ENCODE results near the gene PAK2. TPM values are rescaled to one million over a fixed set of nuclear protein-coding genes. Genes with fewer than 3 reads are reported as not detected.

PAK2 gene
- total and polyA plus RNA-seq, 9 of the 15 experiments (the other 6 are each of a cell fraction or from before 2014, with no cell fraction given), result 13.2 to 72.4 (median 35.7) TPM

DNA sequence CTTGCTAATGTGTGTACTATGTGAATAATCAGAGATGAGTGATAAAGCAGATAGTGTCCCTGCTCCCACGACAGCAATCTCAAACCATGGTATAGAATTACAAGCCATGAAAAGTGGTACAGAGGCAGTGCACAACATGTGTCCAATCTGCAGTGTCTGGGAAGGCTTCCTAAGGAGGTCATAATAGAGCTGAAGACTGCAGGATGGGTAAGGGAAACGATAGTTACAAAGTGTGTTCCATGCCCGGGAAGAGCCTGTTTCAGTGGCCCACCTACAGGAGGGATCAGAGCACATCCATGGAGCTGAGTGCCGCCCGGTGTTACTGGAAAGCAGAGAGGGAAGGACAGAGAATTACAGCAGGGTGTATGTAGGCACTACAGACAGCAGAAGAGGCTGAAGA, 48.9 kb downstream of the PAK2 start:
- ChIA-PET POLR2A (no interaction called here), CTCF (ENCODE audit: low intra/inter-chr PET ratio) (no interaction called here)
- no peaks in the 10 kb centered on the region for H3K27me3 ChIP-seq (ENCODE audit: control insufficient read depth in 2 of 2, insufficient read depth in 2 of 2, low read length in 2 of 2)
- in situ Hi-C loops (cut with MboI) (no loop called here), intact Hi-C loops (cut with micrococcal nuclease) (no loop called here)
- peaks cover 50% of the 10 kb centered on the region for H3K79me2 ChIP-seq (ENCODE audit: control insufficient read depth, insufficient read depth, low read length)
- peaks cover 3% of the 10 kb centered on the region; the same call in 1 of the 2 replicates for H3K9me3 ChIP-seq (replicated peaks; ENCODE audit: control insufficient read depth, insufficient read depth, low read depth, low read length)
- WGBS (ENCODE audit: insufficient coverage, low coverage, missing lambda C conversion rate), result 76% methylated on average over 5 of the region's 5 CpGs
- H4K20me1 ChIP-seq (replicated peaks; ENCODE audit: control insufficient read depth, insufficient read depth, low read length), result no peaks in the 10 kb centered on the region
- peaks cover 64% of the 10 kb centered on the region for H3K36me3 ChIP-seq (ENCODE audit: control insufficient read depth, insufficient read depth, low read length)
- H3K4me3 ChIP-seq, result no peak overlapping the region
- no peak for TF ChIP-seq ETS2 (tag; IDR thresholded peaks at IDR 0.05; ENCODE audit: borderline replicate concordance, poor library complexity, severe bottlenecking)
- no peak for TF ChIP-seq CHD1 (IDR thresholded peaks at IDR 0.05; ENCODE audit: low read length)
- no peak for TF ChIP-seq ZNF586 (CRISPR knock-in tag; conservative IDR thresholded peaks at IDR 0.05)
- TF ChIP-seq EGR1 (conservative IDR thresholded peaks at IDR 0.05), result no peak
- no peak for TF ChIP-seq TEAD2 (tag; IDR thresholded peaks at IDR 0.05)
- TF ChIP-seq, protein P1, sequence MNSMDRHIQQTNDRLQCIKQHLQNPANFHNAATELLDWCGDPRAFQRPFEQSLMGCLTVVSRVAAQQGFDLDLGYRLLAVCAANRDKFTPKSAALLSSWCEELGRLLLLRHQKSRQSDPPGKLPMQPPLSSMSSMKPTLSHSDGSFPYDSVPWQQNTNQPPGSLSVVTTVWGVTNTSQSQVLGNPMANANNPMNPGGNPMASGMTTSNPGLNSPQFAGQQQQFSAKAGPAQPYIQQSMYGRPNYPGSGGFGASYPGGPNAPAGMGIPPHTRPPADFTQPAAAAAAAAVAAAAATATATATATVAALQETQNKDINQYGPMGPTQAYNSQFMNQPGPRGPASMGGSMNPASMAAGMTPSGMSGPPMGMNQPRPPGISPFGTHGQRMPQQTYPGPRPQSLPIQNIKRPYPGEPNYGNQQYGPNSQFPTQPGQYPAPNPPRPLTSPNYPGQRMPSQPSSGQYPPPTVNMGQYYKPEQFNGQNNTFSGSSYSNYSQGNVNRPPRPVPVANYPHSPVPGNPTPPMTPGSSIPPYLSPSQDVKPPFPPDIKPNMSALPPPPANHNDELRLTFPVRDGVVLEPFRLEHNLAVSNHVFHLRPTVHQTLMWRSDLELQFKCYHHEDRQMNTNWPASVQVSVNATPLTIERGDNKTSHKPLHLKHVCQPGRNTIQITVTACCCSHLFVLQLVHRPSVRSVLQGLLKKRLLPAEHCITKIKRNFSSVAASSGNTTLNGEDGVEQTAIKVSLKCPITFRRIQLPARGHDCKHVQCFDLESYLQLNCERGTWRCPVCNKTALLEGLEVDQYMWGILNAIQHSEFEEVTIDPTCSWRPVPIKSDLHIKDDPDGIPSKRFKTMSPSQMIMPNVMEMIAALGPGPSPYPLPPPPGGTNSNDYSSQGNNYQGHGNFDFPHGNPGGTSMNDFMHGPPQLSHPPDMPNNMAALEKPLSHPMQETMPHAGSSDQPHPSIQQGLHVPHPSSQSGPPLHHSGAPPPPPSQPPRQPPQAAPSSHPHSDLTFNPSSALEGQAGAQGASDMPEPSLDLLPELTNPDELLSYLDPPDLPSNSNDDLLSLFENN (IDR thresholded peaks at IDR 0.05; ENCODE audit: low read depth in 2 of 2, low read length in 2 of 2), result no peak
- TF ChIP-seq RBM14 (IDR thresholded peaks at IDR 0.05; ENCODE audit: borderline replicate concordance, insufficient read depth, low read depth, low read length), result no peak
- TF ChIP-seq PHTF2 (CRISPR knock-in tag; IDR thresholded peaks at IDR 0.05), result no peak
- no peak for TF ChIP-seq MTF1 (CRISPR knock-in tag; IDR thresholded peaks at IDR 0.05; ENCODE audit: borderline replicate concordance)
- TF ChIP-seq MEF2D (tag; conservative IDR thresholded peaks at IDR 0.05; ENCODE audit: low read depth), result no peak
- no peak for TF ChIP-seq BRD4 (IDR thresholded peaks at IDR 0.05)
- TF ChIP-seq, protein P2, sequence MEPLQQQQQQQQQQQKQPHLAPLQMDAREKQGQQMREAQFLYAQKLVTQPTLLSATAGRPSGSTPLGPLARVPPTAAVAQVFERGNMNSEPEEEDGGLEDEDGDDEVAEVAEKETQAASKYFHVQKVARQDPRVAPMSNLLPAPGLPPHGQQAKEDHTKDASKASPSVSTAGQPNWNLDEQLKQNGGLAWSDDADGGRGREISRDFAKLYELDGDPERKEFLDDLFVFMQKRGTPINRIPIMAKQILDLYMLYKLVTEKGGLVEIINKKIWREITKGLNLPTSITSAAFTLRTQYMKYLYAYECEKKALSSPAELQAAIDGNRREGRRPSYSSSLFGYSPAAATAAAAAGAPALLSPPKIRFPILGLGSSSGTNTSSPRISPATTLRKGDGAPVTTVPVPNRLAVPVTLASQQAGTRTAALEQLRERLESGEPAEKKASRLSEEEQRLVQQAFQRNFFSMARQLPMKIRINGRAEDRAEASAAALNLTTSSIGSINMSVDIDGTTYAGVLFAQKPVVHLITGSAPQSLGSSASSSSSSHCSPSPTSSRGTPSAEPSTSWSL (CRISPR knock-in tag; IDR thresholded peaks at IDR 0.05; ENCODE audit: borderline replicate concordance), result no peak
- ATAC-seq, result no peak
- no TSS peak for BruUV-seq (replicated peaks)
- H2AFZ ChIP-seq (ENCODE audit: low read depth, low read length), result no peak overlapping the region
- H3K4me2 ChIP-seq (ENCODE audit: insufficient read depth, low read length), result no peak overlapping the region
- H3K4me1 ChIP-seq (replicated peaks in 1 of 2; ENCODE audit: control insufficient read depth in 2 of 2, insufficient read depth in 2 of 2, low read length in 2 of 2), result no peaks in the 10 kb centered on the region
- H3K27ac ChIP-seq (ENCODE audit: extremely low read depth, low read depth, low read length), result no peak overlapping the region
- FAIRE-seq, result no peak
- H3K9me1 ChIP-seq (ENCODE audit: control insufficient read depth, insufficient read depth, low read length), result no peaks in the 10 kb centered on the region
- no peak for DNase-seq (ENCODE audit: extremely low read depth in 1 of 4, low spot score in 3 of 4)
- H3K9ac ChIP-seq (ENCODE audit: insufficient read depth in 1 of 2, low read depth in 2 of 2, low read length in 2 of 2), result no peak overlapping the region
